HepG2 (cell line): ENCODE results near the gene CEP55. TPM values are rescaled to one million over a fixed set of nuclear protein-coding genes. Genes with fewer than 3 reads are reported as not detected.

ENCODE experiments used
- ATAC-seq: fragments of 200-7000 bp; cut with Tn5 transposase; 3 replicates; pipeline ENCODE4 v1.9.1; 2020; ENCODE audit warnings: mild to moderate bottlenecking, moderate library complexity
- BruUV-seq: library from RNA; stranded (reverse); fragments of 400-500 nt; replicated peaks from 2 replicates; lab custom pipeline; 2021; lab: Mats Ljungman, UMichigan
- CTCF ChIA-PET: fragments of 300-600 bp; formaldehyde crosslinking; extraction: SDS; loops from one replicate; lab custom pipeline; 2021; ENCODE audit warnings: low total read pairs, inconsistent platforms, low intra/inter-chr PET ratio; lab: Yijun Ruan, JAX
- POLR2A ChIA-PET: fragments of 350-600 bp; sonication (Branson Sonifier 250); formaldehyde crosslinking; loops from one replicate; lab custom pipeline; 2020; ENCODE audit warnings: antibody characterized with exemption, inconsistent platforms; lab: Yijun Ruan, JAX
- DNase-seq: peaks from one replicate; pipeline ENCODE4 v3.0.0-alpha.2; 2015; ENCODE audit warnings: low spot score
- FAIRE-seq: peaks from 3 replicates; lab custom pipeline; 2011; peaks lifted over from hg19 to GRCh38; lab: Jason Lieb, UNC
- H2AFZ ChIP-seq: one replicate; pipeline ENCODE4 v1.6.1; 2011; ENCODE audit warnings: low read length, inconsistent platforms
- H3K27ac ChIP-seq: fragments of 300-600 bp; 3 replicates; pipeline ENCODE4 v1.8.0; 2011; ENCODE audit warnings: mixed run types, mild to moderate bottlenecking, mixed read lengths, low read length, inconsistent platforms; ENCODE audit not compliant: insufficient read depth; ENCODE audit errors: extremely low read length
- H3K27me3 ChIP-seq, 2 experiments: fragments of 200-600 bp in 1 of 2; 2 replicates in 1 of 2; 3 replicates in 1 of 2; pipeline versions ENCODE4 v1.6.0 to v1.8.0; 2011; ENCODE audit warnings: low read length in 2 of 2, mild to moderate bottlenecking in 2 of 2, moderate library complexity in 2 of 2, inconsistent platforms in 1 of 2; ENCODE audit not compliant: insufficient read depth in 2 of 2, control insufficient read depth in 1 of 2
- H3K36me3 ChIP-seq, 2 experiments: fragments of 200-600 bp in 1 of 2; replicated peaks in 1 of 2; 2 replicates in 1 of 2; 3 replicates in 1 of 2; pipeline versions ENCODE4 v1.5.1 to v1.8.0; 2011; ENCODE audit warnings: low read length in 2 of 2, inconsistent platforms in 1 of 2; ENCODE audit not compliant: insufficient read depth in 2 of 2, control insufficient read depth in 1 of 2
- H3K4me1 ChIP-seq: 2 replicates; pipeline ENCODE4 v1.5.1; 2012; ENCODE audit warnings: low read length, inconsistent platforms; ENCODE audit not compliant: insufficient read depth
- H3K4me2 ChIP-seq: 2 replicates; pipeline ENCODE4 v1.6.0; 2011; ENCODE audit warnings: low read depth, low read length, inconsistent platforms
- H3K4me3 ChIP-seq, 3 experiments: fragments of 200-600 bp in 1 of 3; sonication (generic), shearing (Covaris generic) in 1 of 3; replicated peaks in 1 of 3; 2 replicates each; pipeline ENCODE4 v1.5.1; 2011 to 2016; ENCODE audit warnings: low read length in 3 of 3, inconsistent platforms in 2 of 3, low read depth in 2 of 3, mild to moderate bottlenecking in 2 of 3, control low read depth in 1 of 3, mixed read lengths in 1 of 3; ENCODE audit not compliant: insufficient read depth in 1 of 3
- H3K79me2 ChIP-seq: one replicate; pipeline ENCODE4 v1.6.1; 2011; ENCODE audit warnings: low read length, inconsistent platforms; ENCODE audit not compliant: insufficient read depth
- H3K9ac ChIP-seq: 2 replicates; pipeline ENCODE4 v1.6.0; 2011; ENCODE audit warnings: mild to moderate bottlenecking, low read depth, low read length, inconsistent platforms; ENCODE audit not compliant: insufficient read depth
- H3K9me3 ChIP-seq: 2 replicates; pipeline ENCODE4 v1.5.1; 2012; ENCODE audit warnings: mild to moderate bottlenecking, low read length
- H4K20me1 ChIP-seq: 2 replicates; pipeline ENCODE4 v1.6.0; 2011; ENCODE audit warnings: inconsistent platforms, mild to moderate bottlenecking, low read length, moderate library complexity; ENCODE audit not compliant: insufficient read depth
- BHLHE40 ChIP-seq: IDR thresholded peaks from 2 replicates; pipeline ENCODE4 v1.6.1; 2011; ENCODE audit warnings: low read length, improper control_type of control experiment
- LCORL ChIP-seq, 2 experiments: fragments of 450-650 bp in 1 of 2; sonication (generic) in 1 of 2; formaldehyde crosslinking in 1 of 2; IDR thresholded peaks; 2 replicates each; pipeline versions ENCODE4 v1.5.0 to v1.6.1; 2017 to 2020; ENCODE audit warnings: antibody characterized with exemption in 1 of 2, missing genetic modification reagents in 1 of 2
- MAFG ChIP-seq: sonication (generic); formaldehyde crosslinking; IDR thresholded peaks from 2 replicates; pipeline ENCODE4 v1.5.1; 2020; ENCODE audit warnings: mild to moderate bottlenecking, missing genetic modification reagents
- MZF1 ChIP-seq: sonication (generic); formaldehyde crosslinking; IDR thresholded peaks from 2 replicates; pipeline ENCODE4 v1.8.1; 2023; ENCODE audit warnings: mild to moderate bottlenecking, missing genetic modification reagents, borderline replicate concordance
- NCOA2 ChIP-seq: sonication (generic); formaldehyde crosslinking; IDR thresholded peaks from 2 replicates; pipeline ENCODE4 v1.8.0; 2022; ENCODE audit warnings: inconsistent platforms
- NFAT5 ChIP-seq: sonication (generic); formaldehyde crosslinking; IDR thresholded peaks from 2 replicates; pipeline ENCODE4 v1.4.0; 2020; ENCODE audit warnings: missing genetic modification reagents
- NR2F1 ChIP-seq, 2 experiments: fragments of 450-650 bp in 1 of 2; formaldehyde crosslinking in 1 of 2; IDR thresholded peaks; 2 replicates each; pipeline versions ENCODE4 v1.5.0 to v1.6.1; 2016 to 2020; ENCODE audit warnings: mild to moderate bottlenecking in 1 of 2, missing compliant biosample characterization in 1 of 2, missing genetic modification reagents in 1 of 2, moderate library complexity in 1 of 2
- RAD21 ChIP-seq: fragments of 450-650 bp; formaldehyde crosslinking; IDR thresholded peaks from 2 replicates; pipeline ENCODE4 v1.5.0; 2020; ENCODE audit warnings: mild to moderate bottlenecking
- RBM39 ChIP-seq: fragments of 200-400 bp; formaldehyde crosslinking; IDR thresholded peaks from one replicate; pipeline ENCODE4 v1.6.1; 2018; ENCODE audit warnings: antibody characterized with exemption, mild to moderate bottlenecking, low read depth, low read length; ENCODE audit not compliant: poor library complexity, severe bottlenecking
- RFX1 ChIP-seq: fragments of 450-650 bp; IDR thresholded peaks from 2 replicates; pipeline ENCODE4 v1.6.1; 2017
- SIN3B ChIP-seq: fragments of 150-350 bp; IDR thresholded peaks from 2 replicates; pipeline ENCODE4 v1.6.1; 2014; ENCODE audit warnings: low read length
- TBX3 ChIP-seq: fragments of 450-650 bp; IDR thresholded peaks from 2 replicates; pipeline ENCODE4 v1.6.1; 2017; ENCODE audit warnings: antibody characterized with exemption, mild to moderate bottlenecking, inconsistent platforms, borderline replicate concordance
- ZBTB7A ChIP-seq: sonication (generic); formaldehyde crosslinking; IDR thresholded peaks from 2 replicates; pipeline ENCODE4 v1.8.0; 2022; ENCODE audit warnings: mild to moderate bottlenecking, missing genetic modification reagents
- ZNF574 ChIP-seq: sonication (generic); formaldehyde crosslinking; IDR thresholded peaks from 2 replicates; pipeline ENCODE4 v1.4.0; 2020; ENCODE audit warnings: missing genetic modification reagents
- ZNF782 ChIP-seq: sonication (generic); formaldehyde crosslinking; IDR thresholded peaks from 2 replicates; pipeline ENCODE4 v1.4.0; 2020; ENCODE audit warnings: missing genetic modification reagents, mild to moderate bottlenecking, borderline replicate concordance
- WGBS: methylation state at CpG from one replicate; pipeline ENCODE4 v1.1.6; 2017; ENCODE audit warnings: low lambda C conversion rate; 5-methylcytosine and 5-hydroxymethylcytosine counted together
- in situ Hi-C: cut with HindIII; loops from 2 replicates; pipeline ENCODE4 v1.10.0; 2017; ENCODE audit warnings: low pct_unique_long_range_greater_than_20kb; ENCODE audit not compliant: extremely low pct_ligation_motif_present
- intact Hi-C: fragments of 100-400 bp; cut with micrococcal nuclease; formaldehyde crosslinking; loops from one replicate; pipeline ENCODE4 v1.10.0; 2022; ENCODE audit not compliant: unreplicated experiment
- polyA plus RNA-seq, 8 experiments: library from polyadenylated mRNA; depleted of rRNA in 3 of 8; stranded (reverse) in 7 of 8; unstranded in 1 of 8; fragments of >200 nt; fragmentation: Illumina TruSeq in 4 of 8; extraction: Trizol in 4 of 8; gene quantifications; 2 replicates each; pipeline versions ENCODE4 v1.2.1 to v1.2.3, GENCODE V29; 2011 to 2016; ENCODE audit warnings: low read depth in 4 of 8, missing spikeins in 1 of 8, mixed read lengths in 1 of 8; ENCODE audit not compliant: insufficient read depth in 1 of 8
- total RNA-seq, 5 experiments: library from RNA; depleted of rRNA; stranded (reverse); fragments of >200 nt; fragmentation: Illumina TruSeq; extraction: Trizol; gene quantifications; 2 replicates each; pipeline ENCODE4 v1.2.3, GENCODE V29; 2016; ENCODE audit warnings: low read depth in 1 of 5

The CEP55 gene
- total and polyA plus RNA-seq, 2 of the 13 experiments (the other 11 are each of a cell fraction or from before 2014, with no cell fraction given) = 6.5 to 17.1 TPM

- TF ChIP-seq TBX3 = no peak
- no peak for TF ChIP-seq NCOA2 (CRISPR knock-in tag)
- no peak for TF ChIP-seq BHLHE40
- TF ChIP-seq MZF1 (CRISPR knock-in tag) = no peak
- no peak for TF ChIP-seq RBM39
- TF ChIP-seq MAFG (CRISPR knock-in tag) = no peak
- TF ChIP-seq SIN3B = no peak
- TF ChIP-seq ZNF782 (CRISPR knock-in tag) = no peak
- TF ChIP-seq NR2F1 (CRISPR knock-in tag; IDR thresholded peaks at IDR 0.05) = no peak
- TF ChIP-seq RAD21 (CRISPR knock-in tag) = no peak
- TF ChIP-seq ZNF574 (CRISPR knock-in tag) = no peak
Measured at GRCh38 chr10:93452143-93452542, 44.3 kb upstream of the CEP55 start (continued).

- CTCF ChIA-PET = no interaction called here
- Histone ChIP-seq H3K4me3 (no peak overlapping the region), H3K27me3 (no peaks in the 10 kb centered on the region), H4K20me1 (no peaks in the 10 kb centered on the region), H3K79me2 (no peaks in the 10 kb centered on the region), H3K9me3 (no peaks in the 10 kb centered on the region), H3K4me1 (peaks cover 9% of the 10 kb centered on the region), H3K27ac (no peak overlapping the region), H3K4me2 (no peak overlapping the region), H2AFZ (no peak overlapping the region), H3K36me3 (no peaks in the 10 kb centered on the region), H3K9ac (no peak overlapping the region)
- intact Hi-C loops (no loop called here), in situ Hi-C loops (no loop called here)
- POLR2A ChIA-PET = no interaction called here
- FAIRE-seq (no peak), DNase-seq (no peak), ATAC-seq (no peak)
- WGBS = 90% methylated on average over 2 of the region's 2 CpGs
- BruUV-seq = no TSS peak
- TF ChIP-seq ZBTB7A (CRISPR knock-in tag) (no peak), NFAT5 (CRISPR knock-in tag) (no peak), RFX1 (no peak), LCORL (IDR thresholded peaks at IDR 0.05) (no peak), LCORL (CRISPR knock-in tag; IDR thresholded peaks at IDR 0.05) (no peak)
Measured at GRCh38 chr10:93454146-93454545, 42.3 kb upstream of the CEP55 start.
